Tibial nerve (tissue), 3 donors: ENCODE data around the gene FBXL16.

Experiments
- CTCF ChIP-seq, 5 experiments: fragments of 200-600 bp in 3 of 5; fragments of 450-650 bp in 2 of 5; sonication (generic) in 3 of 5; IDR thresholded peaks; one replicate each; pipeline ENCODE4 v1.5.1; 2016 to 2019; ENCODE audit warnings: antibody characterized with exemption in 5 of 5, mild to moderate bottlenecking in 3 of 5, moderate library complexity in 2 of 5
- POLR2A ChIP-seq, 2 donors: fragments of 450-650 bp; IDR thresholded peaks; one replicate each; pipeline ENCODE4 v1.6.1; 2017; ENCODE audit warnings: antibody characterized with exemption in 2 of 2, mild to moderate bottlenecking in 2 of 2, moderate library complexity in 2 of 2

GRCh38 chr16:670485-671352 is 34.9 kb downstream of the FBXL16 start:
- no peak for TF ChIP-seq POLR2A (IDR thresholded peaks at IDR 0.05)
- no peak for TF ChIP-seq CTCF (IDR thresholded peaks at IDR 0.05)
